WTC11 (cell line): ENCODE results near the gene SMIM44.

Experiments
- CTCF ChIP-seq: fragments of 200-600 bp; IDR thresholded peaks from 2 replicates; pipeline ENCODE4 v1.8.0; 2022; ENCODE audit warnings: antibody characterized with exemption
- FOXJ3 ChIP-seq: sonication (generic); formaldehyde crosslinking; IDR thresholded peaks from 2 replicates; pipeline ENCODE4 v1.9.0; 2021; ENCODE audit warnings: missing genetic modification reagents, mild to moderate bottlenecking, borderline replicate concordance
- MAX ChIP-seq: sonication (generic); formaldehyde crosslinking; IDR thresholded peaks from 2 replicates; pipeline ENCODE4 v1.8.0; 2022; ENCODE audit warnings: mild to moderate bottlenecking, missing genetic modification reagents
- USF2 ChIP-seq: sonication (generic); formaldehyde crosslinking; IDR thresholded peaks from 2 replicates; pipeline ENCODE4 v1.8.1; 2023; ENCODE audit warnings: mild to moderate bottlenecking, missing genetic modification reagents, moderate library complexity

GRCh38 chr19:3433313-3433712, 49.9 kb downstream of the SMIM44 start:
- TF ChIP-seq CTCF (no peak), FOXJ3 (CRISPR knock-in tag) (no peak), MAX (CRISPR knock-in tag) (no peak), USF2 (no peak)
